Mesendoderm (in vitro differentiated cells): Measurements from ENCODE around the gene RNF144A. TPM values are rescaled to one million over a fixed set of nuclear protein-coding genes. Genes with fewer than 3 reads are reported as not detected.

ENCODE experiments used
- DNase-seq: peaks from one replicate; pipeline ENCODE4 v3.0.0; 2013
- H2AK5ac ChIP-seq: 2 replicates; pipeline ENCODE4 v1.6.1; 2013; ENCODE audit warnings: low read length, inconsistent platforms
- H2BK120ac ChIP-seq: 2 replicates; pipeline ENCODE4 v1.6.1; 2013; ENCODE audit warnings: low read depth, mild to moderate bottlenecking, low read length, moderate library complexity, mixed read lengths
- H2BK15ac ChIP-seq: replicated peaks from 2 replicates; pipeline ENCODE4 v1.6.1; 2013; ENCODE audit warnings: low read depth, mild to moderate bottlenecking, moderate library complexity
- H2BK5ac ChIP-seq: 2 replicates; pipeline ENCODE4 v1.6.1; 2013; ENCODE audit warnings: low read length, inconsistent platforms
- H3K18ac ChIP-seq: 2 replicates; pipeline ENCODE4 v1.6.1; 2013; ENCODE audit warnings: mild to moderate bottlenecking, low read length, mixed read lengths
- H3K23ac ChIP-seq: one replicate; pipeline ENCODE4 v1.6.1; 2013; ENCODE audit warnings: low read length
- H3K27ac ChIP-seq: 2 replicates; pipeline ENCODE4 v1.5.1; 2013; ENCODE audit warnings: low read depth, mild to moderate bottlenecking, inconsistent platforms, low read length, moderate library complexity
- H3K27me3 ChIP-seq: 2 replicates; pipeline ENCODE4 v1.6.1; 2013; ENCODE audit warnings: low read length, control low read depth, mild to moderate bottlenecking, inconsistent platforms; ENCODE audit not compliant: insufficient read depth, poor library complexity
- H3K36me3 ChIP-seq: 2 replicates; pipeline ENCODE4 v1.6.1; 2013; ENCODE audit warnings: low read length, inconsistent platforms; ENCODE audit not compliant: control insufficient read depth, insufficient read depth
- H3K4ac ChIP-seq: one replicate; pipeline ENCODE4 v1.6.1; 2013; ENCODE audit warnings: low read depth, mild to moderate bottlenecking, low read length, moderate library complexity
- H3K4me1 ChIP-seq: 2 replicates; pipeline ENCODE4 v1.6.1; 2013; ENCODE audit warnings: low read depth, low read length, inconsistent platforms; ENCODE audit not compliant: control insufficient read depth
- H3K4me2 ChIP-seq: 2 replicates; pipeline ENCODE4 v1.6.1; 2013; ENCODE audit warnings: low read length
- H3K4me3 ChIP-seq: 2 replicates; pipeline ENCODE4 v1.5.1; 2013; ENCODE audit warnings: mild to moderate bottlenecking, low read length
- H3K56ac ChIP-seq: one replicate; pipeline ENCODE4 v1.6.1; 2013; ENCODE audit warnings: low read length
- H3K79me1 ChIP-seq: 2 replicates; pipeline ENCODE4 v1.6.1; 2013; ENCODE audit warnings: low read length, inconsistent platforms
- H3K79me2 ChIP-seq: 2 replicates; pipeline ENCODE4 v1.6.1; 2013; ENCODE audit warnings: mild to moderate bottlenecking, low read length; ENCODE audit not compliant: control insufficient read depth, insufficient read depth
- H3K9ac ChIP-seq: 2 replicates; pipeline ENCODE4 v1.6.1; 2013; ENCODE audit warnings: low read length, inconsistent platforms
- H4K5ac ChIP-seq: one replicate; pipeline ENCODE4 v1.6.1; 2013; ENCODE audit warnings: low read length
- H4K8ac ChIP-seq: one replicate; pipeline ENCODE4 v1.6.1; 2013; ENCODE audit warnings: low read depth, mild to moderate bottlenecking, control low read depth, low read length, moderate library complexity
- WGBS: extraction: QIAGEN DNeasy Blood & Tissue Kit; methylation state at CpG from one replicate; pipeline ENCODE4 v1.1.7; 2013; ENCODE audit warnings: low lambda C conversion rate, missing lambda C conversion rate; ENCODE audit not compliant: insufficient coverage; ENCODE audit errors: extremely low coverage; 5-methylcytosine and 5-hydroxymethylcytosine counted together
- polyA plus RNA-seq, 2 experiments: library from polyadenylated mRNA; stranded (reverse); fragments of 200-250 nt; gene quantifications; one replicate each; pipeline ENCODE4 v1.2.3, GENCODE V29; 2013

Gene RNF144A
- 6.3 TPM for polyA plus RNA-seq (2013, experiment 1 of 2)
- 6.0 TPM for polyA plus RNA-seq (2013, experiment 2 of 2)

DNA sequence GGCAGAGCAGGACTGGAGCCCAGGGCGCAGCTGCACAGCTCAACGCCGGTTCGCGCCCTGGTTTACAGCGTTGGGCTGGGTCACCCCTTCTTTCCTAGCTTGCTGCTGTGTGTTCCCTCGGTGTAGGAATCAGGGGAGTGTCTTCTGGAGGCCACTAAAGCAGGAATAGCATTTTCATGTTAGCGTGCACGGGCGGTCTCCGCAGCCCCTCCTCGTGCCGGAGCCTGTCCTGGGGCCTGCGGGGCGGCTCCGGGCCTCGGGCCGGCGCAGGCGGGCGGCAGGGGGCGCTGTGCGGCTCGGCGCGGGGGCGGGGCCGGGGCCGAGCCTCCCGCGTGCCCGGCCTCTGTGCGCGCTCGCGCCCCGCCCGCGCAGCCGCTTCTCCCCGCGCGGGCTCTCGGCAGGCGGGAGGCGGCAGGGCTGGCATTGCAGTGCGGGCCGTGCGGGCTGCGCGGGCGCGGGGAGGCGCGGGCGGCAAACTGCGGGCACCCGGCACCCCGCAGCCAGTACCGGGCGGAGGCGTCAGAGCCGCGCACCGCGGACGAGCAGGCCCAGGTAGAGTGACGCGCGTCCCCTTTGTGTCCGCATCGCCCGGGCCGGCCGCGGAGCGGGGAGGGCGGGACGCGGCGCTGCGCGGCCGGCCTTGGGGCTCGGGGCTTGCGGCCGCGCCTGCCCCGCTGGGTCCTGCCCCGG, at the start of gene RNF144A:
Gene RNF144A, plus strand, starts transcription at position 342 of the 690 bp plus-strand sequence. CDS start 79,515 bp downstream, outside the sequence.
- Histone ChIP-seq H3K4me1 (peaks cover 4% of the 10 kb centered on the region), H3K18ac (peak within 1 kb of the TSS; percentile 9), H3K56ac (peak within 1 kb of the TSS; percentile 95), H2BK15ac (no peak within 1 kb of the TSS), H4K8ac (no peak within 1 kb of the TSS), H3K4me2 (peak within 1 kb of the TSS; percentile 87), H3K36me3 (no peaks in the 10 kb centered on the region), H3K4ac (peak within 1 kb of the TSS; percentile 1), H3K79me2 (no peaks in the 10 kb centered on the region), H3K27ac (no peak within 1 kb of the TSS), H3K4me3 (peak within 1 kb of the TSS; percentile 47), H3K79me1 (peaks cover 5% of the 10 kb centered on the region), H4K5ac (no peak within 1 kb of the TSS), H2AK5ac (no peak within 1 kb of the TSS), H3K23ac (peak within 1 kb of the TSS; percentile 89), H2BK120ac (no peak within 1 kb of the TSS), H3K9ac (peak within 1 kb of the TSS; percentile 83), H3K27me3 (no peaks in the 10 kb centered on the region), H2BK5ac (no peak within 1 kb of the TSS)
- WGBS: no CpG with 5 or more reads among the region's 90 CpGs
- peak; percentile 66 for DNase-seq

- no peak for DNase-seq
- Histone ChIP-seq H4K8ac (no peak overlapping the region), H3K56ac (no peak overlapping the region)
Observed at GRCh38 chr2:6872394-6872793, 44.8 kb upstream of the RNF144A start.

DNA sequence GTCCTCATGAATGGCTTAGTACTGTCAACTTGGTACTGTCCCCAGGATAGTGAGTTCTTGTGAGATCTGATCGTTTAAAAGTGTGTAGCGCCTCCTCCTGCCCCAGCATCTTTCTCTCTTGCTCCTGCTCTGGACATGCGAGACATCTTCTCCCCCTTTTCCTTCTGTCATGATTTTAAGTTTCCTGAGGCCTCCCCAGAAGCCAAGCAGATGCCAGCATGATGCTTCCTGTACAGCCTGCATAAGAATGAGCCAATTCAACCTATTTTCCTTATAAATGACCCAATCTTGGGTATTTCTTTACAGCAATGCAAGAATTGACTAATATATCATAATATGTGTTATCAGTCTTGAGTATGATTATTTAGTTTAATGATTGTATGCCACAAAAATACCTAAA, 43.2 kb upstream of the RNF144A start:
- H3K27me3 ChIP-seq: no peaks in the 10 kb centered on the region
- no peak overlapping the region for H2AK5ac ChIP-seq
- H3K4me3 ChIP-seq: no peak overlapping the region
- no CpG with 5 or more reads among the region's 3 CpGs for WGBS
- H3K79me2 ChIP-seq: no peaks in the 10 kb centered on the region
- H2BK5ac ChIP-seq: no peak overlapping the region
- no peaks in the 10 kb centered on the region for H3K4me1 ChIP-seq
- no peaks in the 10 kb centered on the region for H3K36me3 ChIP-seq
- H4K8ac ChIP-seq: no peak overlapping the region
- H3K9ac ChIP-seq: no peak overlapping the region
- DNase-seq: no peak
- no peak overlapping the region for H3K4ac ChIP-seq
- H4K5ac ChIP-seq: no peak overlapping the region
- H3K23ac ChIP-seq: no peak overlapping the region
- no peak overlapping the region for H3K27ac ChIP-seq
- H3K18ac ChIP-seq: no peak overlapping the region
- H2BK15ac ChIP-seq: no peak overlapping the region
- H3K4me2 ChIP-seq: no peak overlapping the region
- H3K56ac ChIP-seq: no peak overlapping the region
- no peak overlapping the region for H2BK120ac ChIP-seq
- no peaks in the 10 kb centered on the region for H3K79me1 ChIP-seq

More at GRCh38 chr2:6872394-6872793, 44.8 kb upstream of the RNF144A start:
- H2AK5ac ChIP-seq: no peak overlapping the region
- H3K9ac ChIP-seq: no peak overlapping the region
- no peaks in the 10 kb centered on the region for H3K36me3 ChIP-seq
- H3K18ac ChIP-seq: no peak overlapping the region
- no peaks in the 10 kb centered on the region for H3K79me1 ChIP-seq
- no peak overlapping the region for H2BK5ac ChIP-seq
- H3K4me2 ChIP-seq: no peak overlapping the region
- no peak overlapping the region for H3K4ac ChIP-seq
- H3K27me3 ChIP-seq: no peaks in the 10 kb centered on the region
- no peak overlapping the region for H3K23ac ChIP-seq
- H3K79me2 ChIP-seq: no peaks in the 10 kb centered on the region
- no peak overlapping the region for H3K27ac ChIP-seq
- H3K4me3 ChIP-seq: no peak overlapping the region
- H2BK120ac ChIP-seq: no peak overlapping the region
- no peaks in the 10 kb centered on the region for H3K4me1 ChIP-seq
- H2BK15ac ChIP-seq: no peak overlapping the region
- H4K5ac ChIP-seq: no peak overlapping the region
- WGBS: no CpG with 5 or more reads among the region's 2 CpGs

GRCh38 chr2:6876309-6876708, 40.9 kb upstream of the RNF144A start:
- Histone ChIP-seq H3K4me1 (no peaks in the 10 kb centered on the region), H4K5ac (no peak overlapping the region), H3K27ac (no peak overlapping the region), H3K4ac (no peak overlapping the region), H3K18ac (no peak overlapping the region), H2BK5ac (no peak overlapping the region), H3K79me2 (no peaks in the 10 kb centered on the region), H2BK120ac (no peak overlapping the region), H4K8ac (no peak overlapping the region), H3K4me3 (no peak overlapping the region), H3K4me2 (no peak overlapping the region), H3K56ac (no peak overlapping the region), H3K27me3 (no peaks in the 10 kb centered on the region), H3K79me1 (no peaks in the 10 kb centered on the region), H3K23ac (no peak overlapping the region), H3K36me3 (no peaks in the 10 kb centered on the region), H3K9ac (no peak overlapping the region), H2AK5ac (no peak overlapping the region), H2BK15ac (no peak overlapping the region)
- no peak for DNase-seq
- no CpG with 5 or more reads among the region's 1 CpG for WGBS

DNA sequence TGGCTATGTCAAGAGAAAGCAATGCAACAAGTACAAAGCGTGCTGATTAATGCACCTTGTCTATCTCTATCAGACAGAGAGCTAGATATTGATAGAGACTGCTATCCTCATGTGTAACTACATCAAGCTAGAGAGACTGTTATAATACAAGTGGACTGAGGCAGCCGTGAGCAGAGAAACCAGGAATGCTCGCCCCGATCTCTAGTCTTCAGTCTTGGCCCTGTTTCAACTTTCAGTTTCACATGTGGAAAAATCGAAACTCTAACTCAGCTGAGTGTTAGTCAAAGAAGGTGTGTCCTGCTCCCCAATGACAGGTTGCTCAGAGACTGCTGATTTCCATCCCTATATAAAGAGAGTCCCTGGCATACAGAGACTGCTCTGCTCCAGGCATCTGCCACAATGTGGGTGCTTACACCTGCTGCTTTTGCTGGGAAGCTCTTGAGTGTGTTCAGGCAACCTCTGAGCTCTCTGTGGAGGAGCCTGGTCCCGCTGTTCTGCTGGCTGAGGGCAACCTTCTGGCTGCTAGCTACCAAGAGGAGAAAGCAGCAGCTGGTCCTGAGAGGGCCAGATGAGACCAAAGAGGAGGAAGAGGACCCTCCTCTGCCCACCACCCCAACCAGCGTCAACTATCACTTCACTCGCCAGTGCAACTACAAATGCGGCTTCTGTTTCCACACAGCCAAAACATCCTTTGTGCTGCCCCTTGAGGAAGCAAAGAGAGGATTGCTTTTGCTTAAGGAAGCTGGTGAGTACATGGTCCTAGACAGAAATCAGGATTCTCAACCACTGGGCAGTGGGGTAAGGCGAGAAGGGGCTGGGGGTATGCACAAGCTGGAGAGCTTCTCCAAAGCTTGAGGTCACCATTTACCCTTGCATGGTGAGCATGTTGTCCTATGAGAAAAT, 39.6 kb upstream of the RNF144A start, which contains the start of gene RSAD2:
Gene RSAD2, plus strand, starts transcription at position 376 of the 903 bp plus-strand sequence. Its CDS starts 24 bp downstream, at position 400.
- Histone ChIP-seq H3K4ac (no peak within 1 kb of the TSS), H3K36me3 (no peaks in the 10 kb centered on the region), H3K4me2 (no peak within 1 kb of the TSS), H3K79me1 (no peaks in the 10 kb centered on the region), H3K56ac (no peak within 1 kb of the TSS), H3K18ac (no peak within 1 kb of the TSS), H3K27ac (no peak within 1 kb of the TSS), H4K5ac (no peak within 1 kb of the TSS), H2BK15ac (no peak within 1 kb of the TSS), H3K9ac (no peak within 1 kb of the TSS), H3K79me2 (no peaks in the 10 kb centered on the region), H3K27me3 (no peaks in the 10 kb centered on the region), H3K23ac (no peak within 1 kb of the TSS), H2BK5ac (no peak within 1 kb of the TSS), H2BK120ac (no peak within 1 kb of the TSS), H2AK5ac (no peak within 1 kb of the TSS), H4K8ac (no peak within 1 kb of the TSS), H3K4me3 (no peak within 1 kb of the TSS), H3K4me1 (no peaks in the 10 kb centered on the region)
- DNase-seq: no peak
- no CpG with 5 or more reads among the region's 10 CpGs for WGBS
